ENCODE data around the gene TMEM151A.
"Not testable (repeated sequence)": the region's sequence is repeated elsewhere in the genome, so short reads cannot be mapped to it uniquely, and the experiment has no call there.

TMEM151A gene

DNA sequence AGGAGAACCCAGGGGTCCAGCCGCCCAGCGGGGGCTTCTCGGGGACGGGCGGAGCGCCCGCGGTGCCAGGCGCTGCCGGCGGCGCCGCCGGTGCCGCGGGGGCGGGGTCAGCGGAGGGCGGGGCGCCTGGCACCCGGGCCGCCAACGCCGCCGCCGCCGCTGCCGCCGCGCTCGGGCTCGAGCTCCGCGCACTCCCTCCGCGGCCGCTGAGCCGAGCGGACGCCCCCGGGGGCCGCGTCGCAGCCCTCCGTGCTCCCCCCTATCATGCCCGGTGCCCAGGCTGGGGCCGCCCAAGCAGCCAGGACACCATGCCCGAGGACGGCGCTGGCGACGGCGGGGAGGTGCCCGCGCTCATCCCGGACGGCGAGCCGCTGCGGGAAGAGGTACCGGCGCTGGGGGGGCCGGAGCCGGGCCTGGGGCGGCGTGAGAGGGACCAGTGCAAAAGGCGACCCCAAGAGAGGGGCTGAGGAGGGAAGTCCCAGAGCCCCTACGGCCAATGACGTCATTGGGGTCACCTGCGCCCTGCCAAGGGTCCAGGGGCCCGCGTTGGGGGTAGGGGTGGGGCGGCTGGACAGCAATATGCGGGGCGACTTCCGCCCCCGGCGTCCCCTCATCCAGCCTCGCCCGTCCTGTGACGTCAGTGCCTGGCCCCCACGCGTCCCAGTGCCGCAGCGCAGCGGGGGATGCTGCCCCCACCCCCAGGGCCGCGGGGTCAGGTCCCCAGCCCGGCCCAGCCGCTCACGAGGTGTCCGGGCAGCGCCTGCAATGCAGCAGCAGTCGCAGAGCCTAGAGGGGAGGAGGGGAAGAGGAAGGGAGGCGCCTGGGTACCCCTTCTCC lies at the start of gene TMEM151A:
Gene TMEM151A, plus strand, starts transcription at position 189 of the 837 bp plus-strand sequence. Its CDS starts 120 bp downstream, at position 309.
- no peak for DNase-seq
- in situ Hi-C loops (cut with MboI; ENCODE audit: low pct_unique_long_range_greater_than_20kb, low sequenced_read_pairs) = no loop called here

DNA sequence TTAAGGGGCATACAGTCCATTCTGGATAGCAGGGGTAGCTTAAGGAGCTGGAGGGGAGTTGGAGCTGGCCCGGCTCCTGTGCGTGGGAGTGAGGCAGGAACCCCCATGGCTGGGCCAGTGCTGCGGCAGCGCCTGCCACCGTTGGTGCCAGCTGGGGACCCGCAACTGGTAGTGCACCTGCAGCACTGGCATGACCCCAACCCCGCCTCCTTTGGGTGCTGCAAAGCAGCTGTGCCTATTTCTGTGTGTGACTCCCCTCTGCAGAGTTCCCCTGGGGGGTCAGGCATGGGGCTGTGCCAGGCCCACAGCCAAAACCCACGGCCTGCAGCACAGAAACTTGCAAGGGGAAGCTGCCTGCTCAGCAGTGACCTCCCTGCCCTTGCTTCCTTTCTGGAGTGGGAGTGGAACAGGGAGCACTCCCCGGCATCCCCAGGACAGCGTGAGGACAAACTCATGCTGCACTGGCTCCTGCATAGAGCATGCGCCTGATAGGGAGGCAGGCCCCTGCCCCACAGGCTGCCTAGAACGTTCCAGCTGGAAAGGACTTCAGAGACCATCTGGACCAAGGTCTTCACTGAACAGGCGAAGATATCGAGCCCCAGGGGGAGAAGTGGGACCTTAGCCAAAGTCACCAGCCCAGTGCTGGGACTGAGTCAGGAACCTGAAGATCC lies 49.5 kb upstream of the TMEM151A start:
- in situ Hi-C loops (cut with MboI; ENCODE audit: low pct_unique_long_range_greater_than_20kb, low sequenced_read_pairs) = no loop called here
- DNase-seq = no peak

DNA sequence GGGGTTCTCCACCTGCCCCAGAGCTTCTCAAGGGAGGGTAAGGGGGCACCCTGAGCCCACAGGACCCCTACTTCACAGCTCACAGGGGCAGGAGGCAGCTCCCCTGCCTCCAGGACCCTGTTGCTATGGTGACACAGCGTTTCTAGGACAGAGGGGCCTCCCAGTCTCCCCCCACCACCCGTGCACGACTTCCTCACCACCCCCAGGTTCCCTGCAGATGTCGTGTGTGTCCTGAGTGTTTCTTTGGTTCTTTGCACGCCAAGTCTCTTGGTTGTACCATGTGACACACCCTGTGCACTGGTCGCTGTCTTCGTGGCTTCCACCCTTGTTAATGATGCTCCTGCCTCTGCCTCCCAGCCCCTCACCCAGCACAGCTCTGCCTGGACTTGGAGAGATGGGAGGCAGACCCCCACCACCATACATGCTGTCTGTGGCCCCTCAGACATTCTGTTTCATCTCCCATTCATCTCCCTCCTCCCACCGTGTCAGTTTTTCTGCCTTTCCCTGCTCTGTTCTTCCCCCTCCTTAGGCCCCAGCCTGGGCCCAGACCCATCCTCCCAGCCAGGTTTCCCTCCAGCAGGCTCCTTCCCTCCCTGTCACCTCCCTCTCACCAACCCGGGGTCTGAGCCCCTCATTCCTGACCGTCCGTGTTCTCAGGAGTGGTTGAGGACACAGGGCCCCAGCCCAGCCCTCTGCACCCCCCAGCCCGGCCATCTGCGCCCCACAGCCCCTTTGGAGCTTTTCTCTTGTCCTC lies 47.7 kb upstream of the TMEM151A start:
- in situ Hi-C loops (cut with MboI; ENCODE audit: low pct_unique_long_range_greater_than_20kb, low sequenced_read_pairs) = no loop called here
- DNase-seq = no peak

DNA sequence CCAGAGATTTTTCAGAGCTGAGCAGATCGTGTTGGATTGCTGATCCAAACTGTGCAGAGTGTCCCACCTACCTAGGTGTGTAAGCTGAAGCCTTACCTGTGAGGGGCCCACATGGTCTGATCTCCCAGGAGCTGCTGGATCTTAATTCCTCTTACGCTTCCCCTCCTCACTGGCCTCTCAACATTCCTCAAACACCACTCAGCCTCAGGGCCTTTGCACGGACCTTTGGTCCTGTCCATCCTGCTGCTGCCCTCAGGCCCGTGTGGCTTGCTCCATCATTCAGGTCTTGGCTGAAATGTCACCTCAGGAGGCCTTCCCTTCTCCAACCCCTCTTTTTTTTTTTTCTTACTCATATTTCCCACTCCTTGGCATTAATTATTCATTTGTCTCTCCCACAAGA lies 44.4 kb upstream of the TMEM151A start:
- in situ Hi-C loops (cut with MboI; ENCODE audit: low pct_unique_long_range_greater_than_20kb, low sequenced_read_pairs) = no loop called here
- no peak for DNase-seq

DNA sequence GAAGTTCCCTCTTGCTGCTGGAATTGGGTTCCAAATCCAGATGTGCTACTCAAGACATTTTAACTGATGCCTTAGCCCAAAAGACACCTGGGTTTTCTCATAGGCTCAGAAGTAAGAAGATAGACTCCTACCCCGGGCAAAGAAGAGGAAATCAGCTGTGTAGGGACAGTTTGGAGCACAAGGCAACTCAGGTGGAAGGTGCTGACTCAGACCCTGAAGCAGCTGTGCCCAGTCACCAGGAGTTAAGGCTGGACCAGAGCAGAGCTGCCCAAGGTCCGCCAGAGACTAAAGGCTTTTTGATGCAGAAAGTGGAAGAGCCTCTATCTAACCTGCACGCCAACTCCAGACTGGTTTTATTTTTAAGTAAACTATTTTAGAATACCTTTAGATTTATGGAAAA lies 43.9 kb upstream of the TMEM151A start:
- in situ Hi-C loops (cut with MboI; ENCODE audit: low pct_unique_long_range_greater_than_20kb, low sequenced_read_pairs) = no loop called here
- DNase-seq = no peak

DNA sequence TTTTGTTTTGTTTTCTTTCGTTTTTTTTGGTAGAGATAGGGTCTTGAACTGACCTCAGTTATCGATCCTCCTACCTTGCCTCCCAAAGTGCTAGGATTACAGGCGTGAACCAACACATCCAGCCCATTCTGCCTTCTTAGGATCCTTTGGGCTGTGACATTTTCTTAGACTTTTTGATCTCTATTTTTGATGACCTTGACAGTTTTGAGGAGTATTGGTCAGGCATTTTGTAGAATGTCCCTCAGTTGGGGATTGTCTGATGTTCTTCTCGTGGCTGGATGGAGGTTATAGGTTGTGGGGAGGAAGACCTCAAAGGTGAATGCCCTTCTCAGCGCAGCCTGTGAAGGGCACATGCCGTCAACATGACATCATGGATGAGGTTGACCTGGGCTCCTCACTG lies 42.8 kb upstream of the TMEM151A start:
- DNase-seq = no peak
- in situ Hi-C loops (cut with MboI; ENCODE audit: low pct_unique_long_range_greater_than_20kb, low sequenced_read_pairs) = no loop called here

DNA sequence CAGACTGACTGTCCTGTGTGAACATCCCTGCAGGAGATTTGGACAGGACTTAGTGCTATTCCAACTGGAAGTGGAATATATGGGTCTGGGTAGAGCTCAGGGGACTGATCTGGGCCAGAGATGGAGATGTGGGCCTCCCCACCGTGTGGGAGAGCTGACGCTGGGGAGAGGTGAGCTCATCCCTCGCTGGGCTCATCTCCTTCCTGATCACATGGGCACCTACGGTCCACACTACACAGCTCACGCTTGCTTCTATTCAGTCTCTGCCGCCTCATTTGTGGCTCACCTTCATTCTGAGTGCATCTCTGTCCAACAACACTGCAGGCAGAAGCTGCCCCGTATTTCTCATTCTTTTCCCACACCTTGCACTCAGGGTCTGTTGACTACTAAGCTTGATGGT lies 39.9 kb upstream of the TMEM151A start:
- in situ Hi-C loops (cut with MboI; ENCODE audit: low pct_unique_long_range_greater_than_20kb, low sequenced_read_pairs) = no loop called here
- DNase-seq = no peak

DNA sequence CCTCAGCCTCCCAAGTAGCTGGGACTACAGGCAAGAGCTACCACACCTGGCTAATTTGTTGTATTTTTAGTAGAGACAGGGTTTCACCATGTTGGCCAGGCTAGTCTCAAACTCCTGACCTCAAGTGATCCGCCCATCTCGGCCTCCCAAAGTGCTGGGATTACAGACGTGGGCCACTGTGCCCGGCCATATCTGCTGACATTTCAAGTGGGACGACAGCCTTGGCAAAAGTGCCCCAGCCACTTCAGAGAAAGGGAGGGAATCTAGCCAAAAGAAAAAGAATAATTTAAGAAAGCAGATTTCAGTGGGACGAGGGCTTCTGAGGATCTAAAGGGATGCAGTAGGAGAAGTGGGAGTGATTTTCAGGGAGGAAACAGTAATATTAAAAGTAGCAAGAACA lies 38.6 kb upstream of the TMEM151A start:
- in situ Hi-C loops (cut with MboI; ENCODE audit: low pct_unique_long_range_greater_than_20kb, low sequenced_read_pairs); DNase-seq: not testable (repeated sequence)

DNA sequence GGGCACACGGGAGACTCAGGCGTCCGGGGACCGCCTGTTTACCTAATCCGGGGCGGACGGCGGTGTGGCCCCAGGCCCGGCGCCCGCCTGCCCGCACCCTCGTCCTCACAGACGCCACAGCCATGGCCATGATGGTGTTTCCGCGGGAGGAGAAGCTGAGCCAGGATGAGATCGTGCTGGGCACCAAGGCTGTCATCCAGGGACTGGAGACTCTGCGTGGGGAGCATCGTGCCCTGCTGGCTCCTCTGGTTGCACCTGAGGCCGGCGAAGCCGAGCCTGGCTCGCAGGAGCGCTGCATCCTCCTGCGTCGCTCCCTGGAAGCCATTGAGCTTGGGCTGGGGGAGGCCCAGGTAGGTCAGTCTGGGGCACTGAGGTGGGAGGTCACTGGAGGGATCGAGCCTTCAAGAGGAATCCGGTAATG lies 33.2 kb upstream of the TMEM151A start:
- no peak for DNase-seq
- in situ Hi-C loops (cut with MboI; ENCODE audit: low pct_unique_long_range_greater_than_20kb, low sequenced_read_pairs) = no loop called here

DNA sequence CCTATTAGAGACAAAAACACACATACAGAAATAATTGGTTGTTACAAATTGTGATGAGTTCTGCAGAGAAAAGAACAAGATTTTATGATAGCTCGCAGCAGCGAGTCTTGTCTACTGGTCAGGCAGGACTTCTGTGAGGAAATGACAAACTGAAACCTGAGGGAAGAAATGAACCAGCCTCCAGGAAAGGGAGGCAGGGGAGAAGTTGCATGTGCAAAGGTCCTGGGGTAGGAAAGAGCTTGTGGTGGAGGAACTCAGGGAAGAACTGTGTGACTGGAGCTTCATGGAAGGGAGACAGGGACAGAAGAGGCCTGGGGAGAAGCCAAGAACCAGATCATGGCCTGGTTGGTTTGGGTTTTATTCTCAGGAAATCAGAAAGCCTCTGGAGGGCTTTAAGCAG lies 32.5 kb upstream of the TMEM151A start:
- in situ Hi-C loops (cut with MboI; ENCODE audit: low pct_unique_long_range_greater_than_20kb, low sequenced_read_pairs) = no loop called here
- no peak for DNase-seq

DNA sequence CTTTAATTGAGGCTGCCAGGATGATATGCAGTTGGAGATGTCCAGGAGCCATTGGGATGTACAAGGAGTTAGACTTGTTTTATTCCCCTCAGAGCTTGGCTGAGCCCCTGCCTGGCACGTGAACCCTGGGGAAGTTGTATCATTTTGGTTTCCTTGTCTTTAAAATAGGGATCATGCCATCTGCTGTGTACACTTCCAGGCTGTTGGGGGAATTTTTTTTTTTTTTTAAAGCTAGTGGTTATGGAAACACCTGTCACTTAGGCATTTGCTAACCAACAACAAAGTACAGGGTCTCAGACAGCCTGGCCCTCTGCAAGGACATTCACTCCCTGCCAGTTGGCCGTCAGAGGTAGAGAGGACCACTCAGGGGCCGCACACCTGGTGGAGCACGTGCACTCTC lies 31.7 kb upstream of the TMEM151A start:
- in situ Hi-C loops (cut with MboI; ENCODE audit: low pct_unique_long_range_greater_than_20kb, low sequenced_read_pairs) = no loop called here
- DNase-seq = no peak

DNA sequence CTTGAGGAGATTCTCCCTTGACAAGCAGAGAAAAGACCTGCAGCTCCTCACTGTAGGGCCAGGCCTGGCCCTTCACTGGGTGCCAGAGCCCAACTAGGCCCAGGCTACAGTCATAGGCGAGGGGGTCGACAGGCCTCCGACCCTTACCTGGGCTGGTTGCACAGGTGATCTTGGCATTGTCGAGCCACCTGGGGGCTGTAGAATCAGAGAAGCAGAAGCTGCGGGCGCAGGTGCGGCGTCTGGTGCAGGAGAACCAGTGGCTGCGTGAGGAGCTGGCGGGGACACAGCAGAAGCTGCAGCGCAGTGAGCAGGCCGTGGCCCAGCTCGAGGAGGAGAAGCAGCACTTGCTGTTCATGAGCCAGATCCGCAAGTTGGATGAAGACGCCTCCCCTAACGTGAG lies 30.1 kb upstream of the TMEM151A start:
- in situ Hi-C loops (cut with MboI; ENCODE audit: low pct_unique_long_range_greater_than_20kb, low sequenced_read_pairs) = no loop called here
- no peak for DNase-seq

DNA sequence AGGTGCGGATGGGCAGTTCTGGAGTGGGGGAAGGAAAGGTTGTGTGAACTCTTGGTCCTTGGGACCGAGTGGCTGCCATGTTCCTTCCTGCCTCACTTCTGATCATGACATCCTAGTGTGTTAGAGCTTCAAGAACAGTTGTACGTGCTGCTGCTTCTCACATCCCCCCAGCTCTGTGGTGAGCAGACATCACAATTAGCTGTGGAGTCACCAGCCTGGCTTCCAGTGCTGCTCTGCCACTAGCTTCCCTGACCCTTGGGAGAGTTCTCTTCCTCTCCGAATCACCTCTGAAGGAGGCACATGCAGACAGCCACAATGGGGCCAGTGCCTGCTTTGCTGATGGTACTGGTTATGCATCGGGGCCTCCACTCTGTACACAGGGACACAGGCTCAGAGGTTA lies 29.5 kb upstream of the TMEM151A start:
- in situ Hi-C loops (cut with MboI; ENCODE audit: low pct_unique_long_range_greater_than_20kb, low sequenced_read_pairs) = no loop called here
- DNase-seq = no peak

DNA sequence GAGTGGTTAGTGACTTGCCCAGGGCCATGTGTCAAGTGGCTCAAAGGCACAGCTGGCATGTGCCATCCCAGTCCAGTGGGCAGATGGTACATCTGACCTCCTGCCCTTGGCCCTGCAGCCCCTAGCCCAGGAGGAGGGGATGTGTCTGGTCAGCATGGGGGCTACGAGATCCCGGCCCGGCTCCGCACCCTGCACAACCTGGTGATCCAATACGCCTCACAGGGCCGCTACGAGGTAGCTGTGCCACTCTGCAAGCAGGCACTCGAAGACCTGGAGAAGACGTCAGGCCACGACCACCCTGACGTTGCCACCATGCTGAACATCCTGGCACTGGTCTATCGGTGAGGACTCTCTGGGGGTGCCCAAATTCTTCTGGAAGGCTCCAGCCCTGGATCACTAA lies 29.0 kb upstream of the TMEM151A start:
- in situ Hi-C loops (cut with MboI; ENCODE audit: low pct_unique_long_range_greater_than_20kb, low sequenced_read_pairs) = no loop called here
- DNase-seq = no peak

DNA sequence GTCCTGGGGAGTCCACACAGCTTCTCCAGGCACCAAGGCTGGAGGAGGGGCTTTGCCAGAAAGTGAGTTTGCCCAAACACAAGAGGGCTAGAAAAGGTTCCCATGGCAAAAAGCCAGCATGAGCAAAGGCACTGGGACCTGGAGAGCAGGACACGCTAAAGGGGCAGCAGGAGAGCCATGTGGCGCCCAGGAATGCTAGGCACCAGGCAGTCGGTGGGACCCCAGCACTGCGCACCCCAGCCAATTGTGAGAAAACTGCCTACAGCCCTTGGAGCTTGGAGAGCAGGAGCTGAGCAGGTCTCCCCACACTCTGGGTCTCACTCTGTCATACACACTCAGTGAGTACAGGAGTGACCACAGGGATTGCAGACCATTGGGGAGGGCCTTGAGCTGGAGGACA lies 28.5 kb upstream of the TMEM151A start:
- DNase-seq = no peak
- in situ Hi-C loops (cut with MboI; ENCODE audit: low pct_unique_long_range_greater_than_20kb, low sequenced_read_pairs) = no loop called here

DNA sequence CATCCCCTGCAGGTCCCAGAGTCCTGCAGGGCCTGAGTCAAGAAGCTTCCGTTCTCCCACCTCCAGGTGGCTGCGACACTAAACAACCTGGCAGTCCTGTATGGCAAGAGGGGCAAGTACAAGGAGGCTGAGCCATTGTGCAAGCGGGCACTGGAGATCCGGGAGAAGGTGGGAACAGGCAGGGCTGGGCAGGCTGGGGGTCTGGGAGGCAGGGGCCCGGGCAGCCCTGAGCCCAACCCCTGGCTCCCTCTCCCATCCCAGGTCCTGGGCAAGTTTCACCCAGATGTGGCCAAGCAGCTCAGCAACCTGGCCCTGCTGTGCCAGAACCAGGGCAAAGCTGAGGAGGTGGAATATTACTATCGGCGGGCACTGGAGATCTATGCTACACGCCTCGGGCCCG lies 27.9 kb upstream of the TMEM151A start:
- in situ Hi-C loops (cut with MboI; ENCODE audit: low pct_unique_long_range_greater_than_20kb, low sequenced_read_pairs) = no loop called here
- no peak for DNase-seq

DNA sequence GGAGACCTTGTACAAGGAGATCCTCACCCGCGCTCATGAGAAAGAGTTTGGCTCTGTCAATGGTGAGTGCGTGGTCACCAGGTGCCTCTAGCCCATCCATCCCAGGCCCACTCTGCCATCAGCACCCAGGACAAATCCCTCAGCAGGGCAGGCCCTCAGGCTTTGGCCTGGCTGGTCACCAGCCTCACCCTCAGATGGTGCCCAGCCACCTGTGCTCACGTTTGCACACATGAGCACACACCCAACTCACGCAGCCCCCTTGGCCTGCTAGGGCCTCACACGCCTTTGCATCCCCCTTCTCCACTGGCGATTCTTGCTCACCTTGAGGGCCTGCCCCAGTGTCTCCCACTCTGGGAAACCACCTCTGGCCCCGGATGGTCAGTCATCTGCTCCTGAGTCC lies 27.3 kb upstream of the TMEM151A start:
- in situ Hi-C loops (cut with MboI; ENCODE audit: low pct_unique_long_range_greater_than_20kb, low sequenced_read_pairs) = no loop called here
- no peak for DNase-seq

DNA sequence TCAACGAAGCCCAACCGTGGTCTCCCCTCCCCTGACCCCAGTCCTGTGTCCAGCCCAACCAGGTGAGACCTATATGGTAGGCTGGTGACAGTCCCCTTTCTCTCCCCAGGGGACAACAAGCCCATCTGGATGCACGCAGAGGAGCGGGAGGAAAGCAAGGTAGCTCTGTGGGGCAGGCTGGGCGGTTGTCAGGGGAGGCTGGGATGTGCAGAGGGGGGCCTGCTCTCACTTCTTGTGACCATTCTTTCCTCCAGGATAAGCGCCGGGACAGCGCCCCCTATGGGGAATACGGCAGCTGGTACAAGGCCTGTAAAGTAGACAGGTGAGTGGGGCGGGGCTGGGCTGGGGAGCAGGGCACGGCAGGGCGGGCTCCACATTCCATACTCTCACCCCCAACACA lies 26.8 kb upstream of the TMEM151A start:
- in situ Hi-C loops (cut with MboI; ENCODE audit: low pct_unique_long_range_greater_than_20kb, low sequenced_read_pairs) = no loop called here
- DNase-seq = no peak

DNA sequence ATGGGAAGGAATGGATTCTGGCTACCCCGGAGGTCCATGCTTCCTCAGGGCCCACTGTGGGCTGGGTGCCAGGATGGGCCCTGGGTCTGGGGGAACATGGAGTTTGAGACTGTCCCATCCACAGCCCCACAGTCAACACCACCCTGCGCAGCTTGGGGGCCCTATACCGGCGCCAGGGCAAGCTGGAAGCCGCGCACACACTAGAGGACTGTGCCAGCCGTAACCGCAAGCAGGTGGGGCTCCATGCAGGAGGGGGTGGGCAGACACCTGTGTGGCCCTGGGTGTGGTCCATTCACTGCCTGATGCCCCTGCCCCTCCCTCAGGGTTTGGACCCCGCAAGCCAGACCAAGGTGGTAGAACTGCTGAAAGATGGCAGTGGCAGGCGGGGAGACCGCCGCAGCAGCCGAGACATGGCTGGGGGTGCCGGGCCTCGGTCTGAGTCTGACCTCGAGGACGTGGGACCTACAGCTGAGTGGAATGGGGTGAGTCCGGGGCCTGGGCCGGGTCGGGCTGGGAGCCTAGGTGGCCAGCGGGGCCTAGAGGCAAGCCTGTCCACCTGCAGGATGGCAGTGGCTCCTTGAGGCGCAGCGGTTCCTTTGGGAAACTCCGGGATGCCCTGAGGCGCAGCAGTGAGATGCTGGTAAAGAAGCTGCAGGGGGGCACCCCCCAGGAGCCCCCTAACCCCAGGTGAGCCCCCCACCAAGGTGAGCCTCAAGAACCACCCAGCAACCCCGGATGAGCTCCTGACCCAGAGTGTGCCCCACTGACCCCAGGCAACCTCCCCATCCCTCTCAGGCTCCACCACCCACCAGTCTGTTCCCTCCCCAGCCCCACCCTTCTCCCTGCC lies 25.9 kb upstream of the TMEM151A start:
- in situ Hi-C loops (cut with MboI; ENCODE audit: low pct_unique_long_range_greater_than_20kb, low sequenced_read_pairs) = no loop called here

More for the DNA sequence above, 25.9 kb upstream of the TMEM151A start:
- DNase-seq = no peak
